GM21529 (cell line): ENCODE data around the gene IL36B.

Experiments
- ATAC-seq: cut with Tn5 transposase; IDR thresholded peaks from one replicate; pipeline ENCODE4 v1.9.1; 2021; ENCODE audit not compliant: unreplicated experiment

The IL36B gene

DNA sequence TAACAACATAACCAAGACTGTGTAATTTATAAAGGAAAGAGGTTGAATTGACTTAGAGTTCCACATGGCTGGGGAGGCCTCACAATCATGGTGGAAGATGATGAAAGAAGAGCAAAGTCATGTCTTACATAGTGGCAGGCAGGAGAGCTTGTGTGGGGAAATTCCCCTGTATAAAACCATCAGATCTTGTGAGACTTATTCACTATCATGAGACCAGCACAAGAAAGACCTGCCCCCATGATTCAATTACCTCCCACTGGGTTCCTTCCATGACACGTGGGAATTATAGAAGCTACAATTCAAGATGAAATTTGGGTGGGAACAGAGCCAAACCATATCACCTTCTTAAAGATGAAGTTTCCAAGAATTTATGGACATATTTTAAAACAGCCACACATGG lies 3.9 kb upstream of the IL36B start:
- ATAC-seq: no peak

DNA sequence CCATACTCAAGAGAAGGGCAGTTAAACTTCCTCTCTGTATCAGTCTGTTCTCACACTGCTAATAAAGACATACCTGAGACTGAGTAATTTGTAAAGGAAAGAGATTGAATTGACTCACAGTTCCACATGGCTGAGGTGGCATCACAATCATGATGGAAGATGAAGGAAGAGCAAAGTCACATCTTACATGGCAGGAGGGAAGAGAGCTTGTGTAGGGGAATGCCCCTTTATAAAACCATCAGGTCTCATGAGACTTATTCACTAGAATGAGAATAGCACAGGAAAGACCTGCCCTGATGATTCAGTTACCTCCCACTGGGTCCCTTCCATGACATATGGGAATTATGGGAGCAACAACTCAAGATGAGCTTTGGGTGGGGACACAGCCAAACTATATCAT lies 1.4 kb upstream of the IL36B start:
- no peak for ATAC-seq

DNA sequence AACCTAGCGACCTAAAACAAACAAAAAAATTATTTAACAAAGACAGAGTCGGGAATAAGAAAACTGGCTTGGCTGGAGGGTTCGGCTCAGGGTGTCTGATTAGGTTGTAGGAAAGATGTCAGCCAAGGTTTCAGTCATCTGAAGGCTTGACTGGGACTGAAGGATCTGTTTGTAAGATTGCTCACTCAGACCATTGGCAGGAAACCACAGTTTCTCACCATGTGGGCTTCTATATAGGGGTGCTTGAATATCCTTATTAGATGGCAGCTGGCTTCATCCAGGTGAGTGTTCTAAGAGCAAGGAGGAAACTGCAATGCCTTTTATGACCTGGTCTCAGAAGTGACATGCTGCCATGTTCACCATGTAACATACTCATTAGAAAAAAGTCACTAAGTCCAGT lies 999 bp upstream of the IL36B start:
- ATAC-seq: no peak

DNA sequence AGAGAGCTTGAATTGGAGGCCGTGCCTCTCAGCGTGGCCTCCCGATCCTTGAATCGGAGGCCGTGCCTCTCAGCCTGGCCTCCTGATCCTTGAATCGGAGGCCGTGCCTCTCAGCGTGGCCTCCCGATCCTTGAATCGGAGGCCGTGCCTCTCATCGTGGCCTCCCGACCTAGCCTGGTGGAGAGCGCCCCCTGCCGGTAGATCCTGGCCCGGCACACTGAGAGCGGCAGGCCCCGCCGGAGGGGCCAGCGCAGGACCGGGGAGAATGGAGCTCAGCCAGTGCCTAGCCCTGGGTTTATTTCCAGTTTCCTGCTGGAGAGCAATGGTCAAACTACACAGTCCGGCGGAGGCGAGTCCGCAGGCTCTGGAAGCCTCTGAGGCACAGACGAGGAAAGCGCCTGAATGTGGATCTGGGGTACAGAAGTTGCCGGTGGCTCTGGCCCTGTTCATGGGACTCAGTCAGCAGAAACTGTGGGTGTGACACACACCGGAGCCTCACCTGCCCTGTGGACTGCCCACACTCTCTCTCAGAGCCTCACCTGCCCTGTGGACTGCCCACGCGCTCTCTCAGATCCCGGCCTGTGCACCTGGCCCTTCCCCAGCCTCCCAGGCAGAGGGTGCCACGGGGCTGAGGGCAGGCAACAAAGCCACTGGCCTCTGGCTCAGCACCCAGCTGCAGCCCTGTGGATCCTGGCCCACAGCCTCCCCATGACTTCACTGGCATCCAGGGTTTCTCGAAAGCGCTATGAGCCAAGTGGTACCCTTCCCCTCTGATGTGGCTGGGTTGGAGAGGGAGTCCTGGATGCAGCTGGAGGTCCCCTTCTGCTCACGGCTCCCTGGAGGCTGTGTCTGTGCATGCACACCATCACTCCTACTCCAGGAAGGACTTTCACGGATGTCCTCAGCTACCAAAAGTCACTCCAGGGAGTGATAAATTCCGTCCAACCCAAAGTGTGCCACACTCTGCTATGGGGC lies 1.5 kb downstream of the IL36B start:
- no peak for ATAC-seq

DNA sequence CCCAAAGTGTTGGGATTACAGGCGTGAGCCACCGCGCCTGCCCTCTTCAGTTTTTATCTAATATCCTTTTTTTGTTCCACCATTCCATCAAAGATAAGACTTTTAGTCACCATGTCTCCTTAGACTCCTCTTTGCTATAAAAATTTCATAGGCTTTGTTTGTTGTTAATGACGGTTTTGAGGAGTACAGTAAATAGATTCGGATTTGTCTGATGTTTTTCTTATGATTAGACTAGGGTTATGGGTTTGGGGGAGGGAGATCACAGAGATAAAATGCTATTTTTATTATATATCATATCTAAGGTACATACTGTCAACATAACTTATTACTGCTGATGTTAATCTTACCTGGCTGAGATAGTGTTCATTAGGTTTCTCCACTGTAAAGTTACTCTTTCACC lies 6.2 kb downstream of the IL36B start:
- no peak for ATAC-seq

DNA sequence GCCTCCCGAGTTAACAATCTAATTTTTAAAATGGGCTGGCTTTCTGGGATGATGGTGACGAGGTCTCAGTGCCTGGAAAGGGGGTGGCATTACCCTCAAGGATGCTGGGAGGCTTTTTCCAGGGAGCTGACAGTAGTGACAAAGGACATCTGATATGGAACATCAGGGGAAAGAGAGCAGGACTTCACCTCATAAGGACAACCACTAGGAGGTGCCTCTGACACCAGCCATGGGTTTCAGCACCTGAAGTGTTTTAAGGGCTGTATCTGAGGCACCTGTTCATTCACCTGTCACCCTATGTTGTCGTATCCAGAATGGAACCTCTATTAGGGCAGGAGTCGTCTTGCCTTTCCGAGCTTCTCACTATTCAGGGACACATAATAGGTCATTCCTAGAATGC lies 10.8 kb downstream of the IL36B start:
- ATAC-seq: no peak

DNA sequence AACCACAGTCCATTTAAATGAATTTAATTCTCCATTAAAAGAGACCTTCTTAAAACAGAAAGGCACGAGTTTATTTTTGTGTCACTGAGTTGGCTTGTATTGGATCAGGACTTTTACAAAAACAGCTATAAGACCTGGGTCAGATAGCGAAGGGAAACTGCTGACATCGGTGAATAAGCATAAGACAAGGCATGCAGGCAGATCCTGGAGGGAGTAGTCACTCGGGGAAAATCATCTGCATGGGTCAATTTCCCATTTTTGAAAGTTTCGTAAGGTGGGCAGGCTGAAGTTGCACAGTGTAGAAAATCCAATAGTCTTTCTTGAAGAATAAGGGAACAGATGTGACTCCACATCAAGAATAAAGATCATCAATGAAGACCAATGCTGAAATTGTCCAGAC lies 12.9 kb downstream of the IL36B start:
- ATAC-seq: no peak

DNA sequence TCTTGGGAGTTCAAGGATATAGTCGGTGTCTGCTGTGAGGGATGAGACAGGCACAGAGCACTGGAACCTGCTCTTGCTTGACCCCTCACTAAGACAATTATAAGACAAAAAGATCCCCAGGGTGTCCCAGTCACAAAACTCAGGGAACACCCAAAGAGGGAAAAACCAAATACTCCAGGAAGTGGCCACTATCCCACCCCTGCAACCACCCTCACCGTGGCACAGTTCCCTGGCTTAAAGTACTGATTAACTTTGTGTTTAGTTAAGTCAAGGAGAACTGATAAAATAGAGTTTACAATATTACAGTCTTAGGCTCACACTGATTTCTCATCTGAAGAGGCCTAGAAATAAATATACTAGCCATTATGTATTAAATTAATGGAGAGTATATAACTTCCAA lies 13.5 kb downstream of the IL36B start:
- ATAC-seq: no peak

DNA sequence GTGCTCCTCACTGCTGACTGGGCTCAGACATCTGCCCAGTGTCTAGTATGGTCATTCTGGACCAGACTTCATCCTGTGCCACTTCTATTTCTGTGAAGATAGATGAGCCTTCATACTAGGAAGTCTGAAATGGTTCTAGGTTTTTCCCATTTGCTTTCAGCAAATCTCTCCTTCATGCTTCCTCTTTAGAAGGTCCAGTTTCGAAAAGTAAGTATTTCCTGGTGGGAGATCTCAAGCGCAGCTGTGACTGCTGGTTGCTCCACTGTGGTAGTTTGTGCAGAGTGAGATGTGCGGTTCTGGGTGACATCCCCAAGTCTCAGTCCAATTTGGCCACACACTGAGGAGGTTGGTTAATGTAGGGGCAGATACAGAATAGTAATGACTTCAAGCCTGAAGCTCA lies 14.4 kb downstream of the IL36B start:
- ATAC-seq: no peak

DNA sequence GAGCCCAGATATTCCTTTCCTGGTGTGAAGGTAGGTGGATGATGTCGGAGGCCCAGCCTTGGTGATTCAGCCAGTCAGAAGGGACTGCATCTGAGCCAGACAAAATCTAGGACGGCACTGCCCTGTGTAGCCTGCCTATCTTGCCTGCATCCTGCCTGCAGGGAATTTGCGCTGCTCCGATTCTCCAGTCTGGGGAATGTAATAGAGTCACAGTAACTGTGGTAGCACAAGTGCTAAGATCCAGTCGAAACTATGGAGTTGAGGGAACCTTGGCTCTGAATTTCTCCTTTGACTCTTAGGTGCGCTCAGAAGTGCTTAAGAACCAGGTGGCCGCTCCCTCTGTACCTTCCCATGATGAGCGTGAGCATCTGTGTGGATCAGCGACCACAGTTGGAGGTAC lies 15.9 kb downstream of the IL36B start:
- ATAC-seq: no peak

DNA sequence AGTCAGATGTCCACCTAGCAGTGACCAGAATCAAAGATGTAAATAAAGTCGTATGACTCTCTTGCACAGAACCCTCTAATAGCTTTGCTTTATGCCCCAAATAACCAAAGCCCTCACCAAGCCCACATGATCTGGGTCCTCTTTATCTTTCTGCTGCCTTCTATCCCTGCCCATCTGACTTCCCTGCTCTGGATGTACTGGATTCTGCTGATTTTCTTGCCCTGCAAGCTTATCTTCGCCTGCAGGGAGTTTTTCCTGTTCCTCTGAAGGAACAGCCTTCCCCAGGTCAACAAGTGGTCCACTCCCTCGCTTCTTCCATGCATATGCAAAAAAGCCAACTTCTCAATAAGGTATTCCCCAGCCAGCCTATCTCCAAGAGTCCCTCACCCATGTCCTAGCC lies 18.7 kb downstream of the IL36B start:
- ATAC-seq: no peak

DNA sequence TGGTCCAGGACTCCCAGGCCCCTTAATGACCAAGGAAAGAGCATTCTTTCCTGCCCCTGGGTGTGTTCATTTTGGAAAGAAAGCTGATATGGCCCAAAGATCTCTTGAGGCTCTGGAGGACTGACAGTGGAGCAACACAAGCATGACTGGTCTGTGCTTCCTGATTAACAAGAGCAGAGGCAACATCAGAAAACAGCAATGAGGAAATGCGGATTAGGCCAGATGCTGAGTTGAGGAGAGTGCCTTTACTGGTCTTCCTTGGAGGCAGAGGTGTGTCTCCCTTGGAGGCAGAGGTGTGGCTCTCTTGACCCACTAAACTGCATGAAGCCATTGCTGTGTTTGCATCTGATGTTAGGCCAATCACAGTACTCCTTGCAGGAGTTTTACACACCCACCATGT lies 19.9 kb downstream of the IL36B start:
- ATAC-seq: no peak

DNA sequence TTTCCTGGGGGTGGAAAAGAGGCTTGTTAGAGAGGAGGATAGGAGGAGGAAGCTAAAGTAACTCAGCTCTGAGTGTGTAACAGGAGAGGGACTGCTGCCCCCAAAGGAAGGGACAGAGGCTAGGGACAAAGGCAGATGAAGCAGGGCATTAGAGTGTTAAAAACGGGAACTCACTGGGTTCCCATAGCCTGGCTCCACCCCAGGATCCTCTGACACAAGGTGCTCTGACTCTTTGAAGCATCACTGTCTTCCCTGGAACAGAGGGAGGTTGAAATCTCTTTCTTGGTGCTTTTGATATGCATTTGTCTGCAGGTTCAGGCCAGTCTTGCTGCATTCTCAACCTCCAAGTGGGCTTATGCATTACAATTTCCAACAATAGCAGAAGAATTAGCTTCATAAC lies 24.6 kb downstream of the IL36B start:
- no peak for ATAC-seq

DNA sequence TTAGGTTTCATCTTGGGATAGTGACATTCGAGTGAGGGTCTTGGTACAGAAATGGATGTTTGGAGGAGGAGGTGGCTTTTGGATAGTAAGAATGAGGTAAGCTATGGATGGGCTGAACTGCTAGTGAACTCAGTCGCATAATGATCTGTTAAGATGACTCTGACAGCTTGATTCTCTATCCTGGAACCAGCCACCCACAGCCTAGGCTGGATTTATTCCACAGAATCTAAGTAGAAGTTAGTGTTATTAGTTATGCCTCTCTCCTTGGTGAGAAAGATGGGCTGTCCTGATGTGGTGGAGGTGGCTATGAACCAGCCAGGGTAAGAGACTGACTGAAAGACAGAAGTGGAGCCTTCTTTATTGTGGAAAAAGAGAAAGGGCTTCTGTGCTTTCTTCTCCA lies 25.0 kb downstream of the IL36B start:
- ATAC-seq: no peak

DNA sequence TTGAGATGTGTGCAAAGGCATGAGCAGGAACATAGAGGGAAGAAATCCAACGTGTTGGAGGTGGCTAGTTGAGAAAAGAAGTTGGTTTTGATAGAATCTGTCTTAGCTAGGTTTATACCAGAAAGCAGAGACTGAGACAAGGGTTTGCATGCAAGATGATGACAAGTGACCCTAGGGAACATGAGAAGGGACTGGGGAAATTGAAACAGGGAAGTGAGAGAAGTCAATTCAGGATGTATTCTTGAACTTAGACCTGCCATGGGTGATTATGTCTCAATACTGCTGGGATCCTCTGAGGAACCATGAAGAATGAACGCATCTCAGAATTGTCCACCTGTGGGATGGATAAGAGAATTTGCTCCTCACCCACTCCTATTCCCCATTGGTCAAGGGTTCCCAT lies 26.9 kb downstream of the IL36B start:
- ATAC-seq: no peak

DNA sequence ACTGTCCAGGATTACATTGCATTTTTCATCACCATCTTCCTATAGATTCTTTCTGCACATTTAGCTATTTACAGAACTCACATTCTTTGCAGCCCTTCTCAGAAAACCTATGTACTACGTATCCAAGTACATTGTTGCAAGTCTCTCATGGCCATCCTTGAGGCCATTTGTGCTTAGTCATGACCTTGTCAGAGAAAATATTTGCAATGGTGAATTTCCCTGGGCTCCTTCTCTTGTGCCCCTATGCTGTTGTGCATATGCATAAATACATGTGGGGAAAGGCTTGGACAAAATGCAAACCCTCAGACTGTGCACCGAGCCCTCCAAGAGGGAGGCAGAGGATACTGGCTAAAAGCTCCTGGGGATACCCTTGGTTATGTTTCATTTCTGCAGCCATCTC lies 27.9 kb downstream of the IL36B start:
- ATAC-seq: no peak

DNA sequence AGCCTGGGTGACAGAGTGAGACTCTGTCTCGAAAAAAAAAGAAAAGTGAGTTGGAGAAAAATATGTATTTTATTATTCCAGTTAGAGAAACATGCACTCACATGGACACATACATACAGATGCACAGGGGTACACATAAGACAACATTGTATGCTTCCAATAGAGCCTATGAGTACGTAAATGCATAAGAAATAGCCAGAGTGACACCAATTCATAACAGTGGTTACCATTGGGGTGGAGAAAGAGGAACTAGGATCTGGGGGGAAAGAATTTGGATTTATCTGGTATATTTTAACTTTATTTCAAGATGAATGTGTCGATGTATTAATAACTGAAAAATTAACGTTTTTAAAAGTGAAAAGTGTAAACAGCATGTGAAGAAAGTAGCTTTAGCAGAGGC lies 31.4 kb downstream of the IL36B start:
- ATAC-seq: no peak

DNA sequence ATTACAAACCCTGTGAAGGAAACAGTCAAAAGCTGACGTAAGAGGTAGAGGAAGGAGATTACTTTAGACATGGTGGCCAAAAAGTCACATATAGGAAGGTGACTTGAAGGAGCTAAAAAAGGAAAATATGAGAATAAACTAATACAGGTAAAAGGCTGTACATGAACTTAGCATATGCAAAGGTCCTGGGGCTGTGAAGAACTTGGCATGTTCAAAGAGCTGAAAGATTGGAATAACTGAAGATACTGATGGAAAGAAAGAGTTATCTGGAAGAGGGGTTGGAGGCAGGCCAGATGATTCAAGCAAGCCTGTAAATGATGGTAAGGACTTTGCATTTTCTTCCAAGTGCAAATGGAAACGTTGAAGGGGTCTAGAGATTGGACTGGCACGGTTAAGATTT lies 34.2 kb downstream of the IL36B start:
- no peak for ATAC-seq

DNA sequence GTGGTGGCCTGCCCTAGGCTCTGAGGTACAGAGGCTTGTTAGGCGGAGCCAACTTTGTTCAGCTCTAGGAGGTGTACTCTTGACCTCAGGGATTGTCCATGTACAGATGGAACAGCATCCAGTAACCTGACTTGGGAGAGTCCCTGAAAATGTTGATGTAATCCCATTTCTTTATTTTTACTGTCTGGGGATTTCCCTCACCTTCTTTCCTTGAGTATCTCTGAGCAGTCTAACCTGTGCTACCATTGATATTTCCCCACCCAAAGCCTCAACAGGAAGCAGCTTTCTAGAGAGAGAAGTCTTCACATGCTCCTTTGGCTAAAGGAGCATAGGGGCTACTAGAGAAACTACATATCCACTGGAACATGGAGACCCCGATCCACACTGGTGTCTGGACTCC lies 37.0 kb downstream of the IL36B start:
- ATAC-seq: no peak

DNA sequence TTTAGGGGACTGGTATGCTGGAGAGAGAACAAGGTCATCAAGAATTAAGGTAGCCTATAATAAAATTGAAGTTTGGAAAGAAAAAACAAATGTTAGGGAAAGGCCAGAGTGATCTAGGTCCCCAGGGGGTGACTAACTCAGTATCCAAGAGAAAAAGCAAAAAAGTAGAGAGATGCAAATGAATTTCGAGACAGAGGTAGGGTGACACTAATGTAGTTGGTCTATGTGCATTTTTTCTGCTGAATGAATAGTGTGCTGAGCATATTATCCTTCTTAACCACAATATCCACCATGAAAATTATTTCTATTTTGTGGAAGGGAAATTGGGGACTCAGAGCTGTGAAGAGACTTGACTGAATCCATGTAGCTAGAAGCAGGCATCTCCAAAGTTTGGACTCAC lies 37.6 kb downstream of the IL36B start:
- no peak for ATAC-seq

DNA sequence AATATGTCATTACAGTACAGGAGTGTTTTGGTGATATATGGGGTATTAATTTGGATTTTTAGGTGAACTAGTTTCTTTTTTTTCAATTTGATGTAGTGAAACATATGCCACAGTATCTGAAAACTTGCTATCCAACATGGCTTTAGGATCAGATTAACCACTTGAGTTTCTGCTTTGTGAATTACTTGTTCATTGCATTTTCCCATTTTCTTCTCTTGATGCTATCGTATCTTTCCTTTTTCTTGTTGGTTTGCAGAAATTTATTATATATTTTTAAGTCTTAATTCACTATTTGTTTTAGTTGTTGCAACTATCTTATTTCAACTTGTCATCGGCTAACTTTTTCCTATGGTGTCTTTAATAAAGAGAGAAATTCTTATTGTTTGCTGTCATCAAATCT lies 38.6 kb downstream of the IL36B start:
- ATAC-seq: no peak

DNA sequence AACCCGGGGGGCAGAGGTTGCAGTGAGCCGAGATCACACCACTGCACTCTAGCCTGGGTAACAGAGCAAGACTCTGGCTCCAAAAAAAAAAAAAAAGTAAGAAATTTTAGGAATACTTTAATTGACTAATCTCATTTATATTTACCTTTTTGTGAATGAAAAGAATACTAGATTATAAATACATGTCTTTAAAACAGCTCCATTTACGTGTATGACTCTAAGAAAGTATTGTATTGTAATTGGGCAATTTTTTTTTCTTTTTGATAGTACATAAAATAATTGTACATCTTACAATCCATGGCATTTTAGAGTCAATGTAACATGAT lies 39.4 kb downstream of the IL36B start:
- ATAC-seq: no peak
